DOHH2 (cell line): Measurements from ENCODE around the gene SKIC8.

Experiments used
- EZH2phosphoT487 ChIP-seq: fragments of 200-600 bp; sonication (generic); IDR thresholded peaks from 2 replicates; pipeline ENCODE4 v1.6.1; 2017; ENCODE audit warnings: borderline replicate concordance, mild to moderate bottlenecking, antibody characterized with exemption, low read length, moderate library complexity, mixed read lengths
- TF ChIP-seq, protein P1 (sequence below): fragments of 200-600 bp; sonication (generic); IDR thresholded peaks from one replicate; pipeline ENCODE4 v1.5.1; 2014; ENCODE audit warnings: antibody characterized with exemption, mild to moderate bottlenecking, low read depth, low read length; ENCODE audit not compliant: poor library complexity, severe bottlenecking

DNA sequence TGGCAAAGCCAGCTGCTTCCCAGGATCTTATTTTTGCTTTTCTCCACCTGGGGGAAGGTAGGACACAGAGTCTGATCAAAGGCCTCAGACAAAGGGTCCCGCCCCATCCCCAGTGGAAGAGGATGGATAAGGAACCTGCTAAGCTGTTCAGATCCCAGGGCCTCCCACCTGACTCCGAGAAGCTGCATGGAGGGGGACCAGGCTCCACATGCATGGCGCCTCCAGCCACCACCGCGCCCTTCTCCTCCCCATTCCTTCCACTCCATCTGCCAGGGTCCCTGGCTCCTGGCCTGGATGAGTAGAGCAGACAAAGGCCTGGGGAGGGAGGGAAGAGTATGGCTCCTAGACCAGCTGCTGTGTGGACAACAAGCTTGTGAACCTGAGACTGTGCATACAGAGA is 20.8 kb upstream of the SKIC8 start:
- TF ChIP-seq, protein P1, sequence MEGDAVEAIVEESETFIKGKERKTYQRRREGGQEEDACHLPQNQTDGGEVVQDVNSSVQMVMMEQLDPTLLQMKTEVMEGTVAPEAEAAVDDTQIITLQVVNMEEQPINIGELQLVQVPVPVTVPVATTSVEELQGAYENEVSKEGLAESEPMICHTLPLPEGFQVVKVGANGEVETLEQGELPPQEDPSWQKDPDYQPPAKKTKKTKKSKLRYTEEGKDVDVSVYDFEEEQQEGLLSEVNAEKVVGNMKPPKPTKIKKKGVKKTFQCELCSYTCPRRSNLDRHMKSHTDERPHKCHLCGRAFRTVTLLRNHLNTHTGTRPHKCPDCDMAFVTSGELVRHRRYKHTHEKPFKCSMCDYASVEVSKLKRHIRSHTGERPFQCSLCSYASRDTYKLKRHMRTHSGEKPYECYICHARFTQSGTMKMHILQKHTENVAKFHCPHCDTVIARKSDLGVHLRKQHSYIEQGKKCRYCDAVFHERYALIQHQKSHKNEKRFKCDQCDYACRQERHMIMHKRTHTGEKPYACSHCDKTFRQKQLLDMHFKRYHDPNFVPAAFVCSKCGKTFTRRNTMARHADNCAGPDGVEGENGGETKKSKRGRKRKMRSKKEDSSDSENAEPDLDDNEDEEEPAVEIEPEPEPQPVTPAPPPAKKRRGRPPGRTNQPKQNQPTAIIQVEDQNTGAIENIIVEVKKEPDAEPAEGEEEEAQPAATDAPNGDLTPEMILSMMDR: no peak
- TF ChIP-seq EZH2phosphoT487: no peak
